H9 (cell line): ENCODE data around the gene METTL21A. TPM values are rescaled to one million over a fixed set of nuclear protein-coding genes. Genes with fewer than 3 reads are reported as not detected.

Source experiments
- DNase-seq: peaks from one replicate; pipeline ENCODE4 v3.0.0-alpha.2; 2017
- H2AFZ ChIP-seq: one replicate; pipeline ENCODE4 v1.6.1; 2013; ENCODE audit warnings: mild to moderate bottlenecking, low read length, control low read depth, moderate library complexity
- H2AK5ac ChIP-seq: 2 replicates; pipeline ENCODE4 v1.6.1; 2013; ENCODE audit warnings: low read length, control low read depth, mixed read lengths; ENCODE audit not compliant: insufficient read length
- H2BK120ac ChIP-seq: one replicate; pipeline ENCODE4 v1.6.1; 2013; ENCODE audit warnings: low read depth, mild to moderate bottlenecking, low read length, control low read depth, inconsistent platforms; ENCODE audit not compliant: poor library complexity, severe bottlenecking
- H2BK12ac ChIP-seq: 2 replicates; pipeline ENCODE4 v1.6.1; 2013; ENCODE audit warnings: low read length, control low read depth, mixed read lengths, low read depth; ENCODE audit not compliant: insufficient read length
- H2BK15ac ChIP-seq: 2 replicates; pipeline ENCODE4 v1.6.1; 2013; ENCODE audit warnings: low read depth, low read length, control low read depth
- H2BK20ac ChIP-seq: one replicate; pipeline ENCODE4 v1.6.1; 2013; ENCODE audit warnings: low read depth, mild to moderate bottlenecking, low read length, control low read depth, inconsistent platforms; ENCODE audit not compliant: poor library complexity, severe bottlenecking
- H2BK5ac ChIP-seq: 2 replicates; pipeline ENCODE4 v1.6.1; 2013; ENCODE audit warnings: low read length, control low read depth, mixed read lengths; ENCODE audit not compliant: insufficient read length
- H3K14ac ChIP-seq: 2 replicates; pipeline ENCODE4 v1.6.1; 2013; ENCODE audit warnings: low read length, control low read depth; ENCODE audit not compliant: insufficient read depth
- H3K18ac ChIP-seq: 2 replicates; pipeline ENCODE4 v1.6.1; 2013; ENCODE audit warnings: low read depth, mild to moderate bottlenecking, mixed read lengths, low read length, control low read depth; ENCODE audit not compliant: insufficient read length
- H3K23ac ChIP-seq: 2 replicates; pipeline ENCODE4 v1.6.1; 2013; ENCODE audit warnings: low read length, control low read depth, mixed read lengths, low read depth; ENCODE audit not compliant: insufficient read length
- H3K23me2 ChIP-seq: 2 replicates; pipeline ENCODE4 v1.6.1; 2013; ENCODE audit warnings: low read depth, mild to moderate bottlenecking, mixed read lengths, low read length, control low read depth; ENCODE audit not compliant: insufficient read length, poor library complexity, severe bottlenecking
- H3K27ac ChIP-seq: 2 replicates; pipeline ENCODE4 v1.5.1; 2013; ENCODE audit warnings: low read length, control low read depth, mixed read lengths, low read depth; ENCODE audit not compliant: insufficient read length
- H3K27me3 ChIP-seq: 2 replicates; pipeline ENCODE4 v1.6.1; 2013; ENCODE audit warnings: low read length, control low read depth, inconsistent platforms; ENCODE audit not compliant: insufficient read depth
- H3K4ac ChIP-seq: 2 replicates; pipeline ENCODE4 v1.6.1; 2013; ENCODE audit warnings: low read depth, mild to moderate bottlenecking, control low read depth, inconsistent platforms, low read length, moderate library complexity
- H3K4me1 ChIP-seq: 2 replicates; pipeline ENCODE4 v1.6.1; 2013; ENCODE audit warnings: low read length, control low read depth, inconsistent platforms; ENCODE audit not compliant: insufficient read depth
- H3K4me2 ChIP-seq: 2 replicates; pipeline ENCODE4 v1.6.1; 2013; ENCODE audit warnings: low read length, control low read depth, mixed read lengths; ENCODE audit not compliant: insufficient read length, insufficient read depth
- H3K56ac ChIP-seq: 2 replicates; pipeline ENCODE4 v1.6.1; 2013; ENCODE audit warnings: low read depth, mild to moderate bottlenecking, mixed read lengths, low read length, control low read depth; ENCODE audit not compliant: insufficient read length
- H3K79me1 ChIP-seq: 2 replicates; pipeline ENCODE4 v1.6.1; 2013; ENCODE audit warnings: low read depth, mild to moderate bottlenecking, moderate library complexity, low read length, control low read depth, inconsistent platforms; ENCODE audit not compliant: insufficient read depth, poor library complexity, severe bottlenecking
- H3K79me2 ChIP-seq: 2 replicates; pipeline ENCODE4 v1.6.1; 2013; ENCODE audit warnings: low read length, control low read depth, inconsistent platforms; ENCODE audit not compliant: insufficient read depth
- H3K9ac ChIP-seq: 2 replicates; pipeline ENCODE4 v1.6.1; 2013; ENCODE audit warnings: low read length, control low read depth, mixed read lengths; ENCODE audit not compliant: insufficient read length; ENCODE audit errors: extremely low read depth
- H3K9me3 ChIP-seq: one replicate; pipeline ENCODE4 v1.6.1; 2013; ENCODE audit warnings: low read depth, low read length, inconsistent platforms; ENCODE audit not compliant: control insufficient read depth
- H3T11ph ChIP-seq: one replicate; pipeline ENCODE4 v1.6.1; 2013; ENCODE audit warnings: mild to moderate bottlenecking, low read length, control low read depth, inconsistent platforms
- H4K20me1 ChIP-seq: one replicate; pipeline ENCODE4 v1.6.1; 2013; ENCODE audit not compliant: control insufficient read depth, insufficient read length, insufficient read depth
- H4K5ac ChIP-seq: 2 replicates; pipeline ENCODE4 v1.6.1; 2013; ENCODE audit warnings: low read depth, mild to moderate bottlenecking, mixed read lengths, low read length, control low read depth; ENCODE audit not compliant: insufficient read length
- H4K8ac ChIP-seq: replicated peaks from 2 replicates; pipeline ENCODE4 v1.6.1; 2013; ENCODE audit warnings: low read length, control low read depth, mixed read lengths, low read depth; ENCODE audit not compliant: insufficient read length
- H4K91ac ChIP-seq: 2 replicates; pipeline ENCODE4 v1.6.1; 2013; ENCODE audit warnings: low read depth, mild to moderate bottlenecking, moderate library complexity, mixed read lengths, low read length, control low read depth; ENCODE audit not compliant: insufficient read length
- H3K27ac Mint-ChIP-seq, 3 experiments: 2 replicates in 2 of 3; 3 replicates in 1 of 3; pipeline ENCODE4 v1.8.0; 2020 to 2021; ENCODE audit warnings: mixed read lengths in 3 of 3, mild to moderate bottlenecking in 1 of 3, moderate library complexity in 1 of 3
- H3K27me3 Mint-ChIP-seq: 2 replicates; pipeline ENCODE4 v1.8.0; 2021; ENCODE audit warnings: low read depth, mild to moderate bottlenecking, moderate library complexity, mixed read lengths
- H3K36me3 Mint-ChIP-seq, 3 experiments: 2 replicates in 2 of 3; 3 replicates in 1 of 3; pipeline ENCODE4 v1.8.0; 2020 to 2021; ENCODE audit warnings: low read depth in 3 of 3, mixed read lengths in 3 of 3; ENCODE audit not compliant: insufficient read depth in 1 of 3
- H3K4me1 Mint-ChIP-seq, 2 experiments: 2 replicates each; pipeline ENCODE4 v1.8.0; 2020; ENCODE audit warnings: mixed read lengths in 2 of 2
- H3K4me3 Mint-ChIP-seq, 2 experiments: 2 replicates in 1 of 2; 3 replicates in 1 of 2; pipeline ENCODE4 v1.8.0; 2020 to 2021; ENCODE audit warnings: mild to moderate bottlenecking in 2 of 2, mixed read lengths in 2 of 2, moderate library complexity in 1 of 2
- H3K9me3 Mint-ChIP-seq, 2 experiments: 2 replicates in 1 of 2; 3 replicates in 1 of 2; pipeline ENCODE4 v1.8.0; 2020; ENCODE audit warnings: mild to moderate bottlenecking in 2 of 2, mixed read lengths in 2 of 2, moderate library complexity in 1 of 2
- WGBS: extraction: QIAGEN DNeasy Blood & Tissue Kit; methylation state at CpG from one replicate; pipeline ENCODE4 v1.1.7; 2013; ENCODE audit warnings: missing lambda C conversion rate, low lambda C conversion rate, mixed read lengths; ENCODE audit not compliant: insufficient read length; ENCODE audit errors: extremely low coverage; 5-methylcytosine and 5-hydroxymethylcytosine counted together
- total RNA-seq: library from RNA; stranded (reverse); gene quantifications from 2 replicates; pipeline ENCODE4 v1.2.1, GENCODE V29; 2021
- TF ChIP-seq, protein P1 (sequence below): fragments of 200-600 bp; sonication (generic); conservative IDR thresholded peaks from 3 replicates; pipeline ENCODE4 v1.8.0; 2021; ENCODE audit warnings: antibody characterized with exemption, mild to moderate bottlenecking

Gene METTL21A
- total RNA-seq, 1 experiment from 2014 or later: 65.9 TPM

DNA sequence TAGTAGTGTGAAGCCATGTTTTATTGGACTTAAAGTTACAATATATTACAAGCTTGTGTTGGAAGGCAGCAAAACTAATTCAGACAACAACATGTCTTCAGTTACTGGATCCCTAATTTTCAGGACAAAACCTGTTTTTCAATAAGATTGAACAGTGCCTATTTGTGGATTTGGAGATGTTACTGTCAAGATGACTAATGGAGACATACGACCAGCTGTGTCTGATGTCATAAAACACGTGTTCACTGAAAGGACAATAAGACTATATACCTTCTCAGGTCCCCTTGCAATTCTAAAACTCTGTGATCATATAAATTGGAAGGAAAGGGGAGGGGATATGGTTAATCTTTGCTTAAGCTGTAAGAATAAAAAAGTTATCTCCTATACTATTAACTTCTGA lies 21.7 kb downstream of the METTL21A start:
- H3K23ac ChIP-seq: no peak overlapping the region
- H3K27ac ChIP-seq: no peak overlapping the region

More for the DNA sequence above, 21.7 kb downstream of the METTL21A start:
- Mint-ChIP-seq H3K27me3 (no peaks in the 10 kb centered on the region), H3K4me3 (no peak overlapping the region), H3K27ac (peak overlapping the region in 1 of 3 experiments; percentile 82; a peak in 2 of 7 replicates), H3K9me3 (peaks cover 4% of the 10 kb centered on the region in 2 experiments; a peak in 1 of 5 replicates), H3K4me1 (no peaks in the 10 kb centered on the region), H3K36me3 (peaks cover 6 to 22% (median 18%) of the 10 kb centered on the region in 3 experiments)
- H4K5ac ChIP-seq: no peak overlapping the region
- no peak overlapping the region for H3K18ac ChIP-seq
- no peak for DNase-seq
- H3K79me2 ChIP-seq: no peaks in the 10 kb centered on the region
- H2AK5ac ChIP-seq: no peak overlapping the region
- no peak overlapping the region for H4K8ac ChIP-seq
- no peak overlapping the region for H3K4ac ChIP-seq
- WGBS: no CpG with 5 or more reads among the region's 2 CpGs
- H3K9me3 ChIP-seq: no peaks in the 10 kb centered on the region
- H2AFZ ChIP-seq: no peak overlapping the region
- H3K4me1 ChIP-seq: no peaks in the 10 kb centered on the region
- no peaks in the 10 kb centered on the region for H3K79me1 ChIP-seq
- H4K20me1 ChIP-seq: no peaks in the 10 kb centered on the region
- H4K91ac ChIP-seq: no peak overlapping the region
- no peak overlapping the region for H2BK120ac ChIP-seq
- H2BK15ac ChIP-seq: no peak overlapping the region
- H2BK5ac ChIP-seq: no peak overlapping the region
- no peaks in the 10 kb centered on the region for H3K23me2 ChIP-seq
- no peaks in the 10 kb centered on the region for H3K27me3 ChIP-seq
- no peak overlapping the region for H3K4me2 ChIP-seq
- H3K56ac ChIP-seq: no peak overlapping the region
- TF ChIP-seq, protein P1, sequence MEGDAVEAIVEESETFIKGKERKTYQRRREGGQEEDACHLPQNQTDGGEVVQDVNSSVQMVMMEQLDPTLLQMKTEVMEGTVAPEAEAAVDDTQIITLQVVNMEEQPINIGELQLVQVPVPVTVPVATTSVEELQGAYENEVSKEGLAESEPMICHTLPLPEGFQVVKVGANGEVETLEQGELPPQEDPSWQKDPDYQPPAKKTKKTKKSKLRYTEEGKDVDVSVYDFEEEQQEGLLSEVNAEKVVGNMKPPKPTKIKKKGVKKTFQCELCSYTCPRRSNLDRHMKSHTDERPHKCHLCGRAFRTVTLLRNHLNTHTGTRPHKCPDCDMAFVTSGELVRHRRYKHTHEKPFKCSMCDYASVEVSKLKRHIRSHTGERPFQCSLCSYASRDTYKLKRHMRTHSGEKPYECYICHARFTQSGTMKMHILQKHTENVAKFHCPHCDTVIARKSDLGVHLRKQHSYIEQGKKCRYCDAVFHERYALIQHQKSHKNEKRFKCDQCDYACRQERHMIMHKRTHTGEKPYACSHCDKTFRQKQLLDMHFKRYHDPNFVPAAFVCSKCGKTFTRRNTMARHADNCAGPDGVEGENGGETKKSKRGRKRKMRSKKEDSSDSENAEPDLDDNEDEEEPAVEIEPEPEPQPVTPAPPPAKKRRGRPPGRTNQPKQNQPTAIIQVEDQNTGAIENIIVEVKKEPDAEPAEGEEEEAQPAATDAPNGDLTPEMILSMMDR: no peak
- H3K14ac ChIP-seq: no peak overlapping the region
- H2BK20ac ChIP-seq: no peak overlapping the region
- no peak overlapping the region for H3T11ph ChIP-seq
- no peak overlapping the region for H3K9ac ChIP-seq
- H2BK12ac ChIP-seq: no peak overlapping the region
